OCI-LY3 (cell line): ENCODE measurements around the gene HPS4.

Experiments used
- CTCF ChIP-seq: fragments of 200-600, 300-600 bp; sonication (generic); IDR thresholded peaks from 2 replicates; pipeline ENCODE4 v1.5.1; 2014; ENCODE audit warnings: antibody characterized with exemption, low read length, low read depth
- EZH2phosphoT487 ChIP-seq: fragments of 200-600 bp; shearing (Covaris generic); IDR thresholded peaks from 2 replicates; pipeline ENCODE4 v1.6.1; 2018; ENCODE audit warnings: antibody characterized with exemption, mixed run types, low read depth

DNA sequence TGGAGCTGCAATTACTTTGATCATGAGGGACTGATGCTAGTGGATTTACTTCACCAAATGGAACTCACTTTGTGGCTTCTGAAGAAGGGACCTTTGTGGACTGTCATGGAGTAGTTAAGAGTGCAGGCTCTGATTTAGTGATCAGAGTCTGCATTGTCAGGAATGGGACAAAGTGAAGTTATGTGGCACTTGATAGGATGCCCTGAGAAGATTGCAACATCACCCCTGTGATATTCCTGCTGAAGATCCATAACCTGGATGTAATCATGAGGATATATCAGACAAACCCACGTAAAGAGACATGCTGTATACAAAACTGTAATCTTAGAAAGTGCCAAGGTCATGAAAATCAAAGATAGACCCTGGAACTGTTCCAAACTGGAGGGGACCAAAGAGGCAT is 30.3 kb upstream of the HPS4 start:
- TF ChIP-seq CTCF = no peak
- no peak for TF ChIP-seq EZH2phosphoT487
